NCI-H1417 (cell line): Measurements from ENCODE around the gene NIPSNAP3A.
A peak's percentile ranks its signal among the peaks of the same experiment; 100 is the strongest.

Experiments
- DNase-seq, 3 experiments: peaks; one replicate each; lab custom pipeline; 2025; lab: John Stamatoyannopoulos, UW

NIPSNAP3A gene

GRCh38 chr9:104774831-104775573, 27.5 kb downstream of the NIPSNAP3A start:
- no peak for DNase-seq

- no peak for DNase-seq
These were observed 28.1 kb downstream of the NIPSNAP3A start for GRCh38 chr9:104775574-104775936.

DNA sequence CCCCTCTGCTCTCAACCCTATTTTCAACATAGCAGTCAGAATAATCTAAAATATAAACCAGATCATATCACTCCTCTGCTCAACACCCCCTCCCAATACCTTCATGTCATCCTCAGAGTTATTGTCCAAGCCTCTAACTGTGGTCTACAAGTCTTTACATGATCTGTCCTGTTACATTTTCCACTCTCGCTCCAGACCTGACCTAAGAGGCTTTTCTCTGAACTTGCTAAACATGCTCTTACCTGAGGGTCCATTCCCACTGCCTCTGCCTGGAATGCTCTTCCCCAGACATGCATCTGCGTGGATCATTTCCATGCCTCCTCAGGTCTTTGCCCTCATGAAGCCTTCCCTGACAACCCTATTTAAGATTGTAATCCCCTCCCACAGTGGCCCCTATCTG, 28.5 kb downstream of the NIPSNAP3A start:
- no peak for DNase-seq

GRCh38 chr9:104776797-104777196, 29.3 kb downstream of the NIPSNAP3A start:
- DNase-seq, result no peak

- no peak for DNase-seq
These were observed 31.3 kb downstream of the NIPSNAP3A start for GRCh38 chr9:104778802-104779201.

GRCh38 chr9:104779334-104779733, 31.9 kb downstream of the NIPSNAP3A start:
- peak in 1 of 3 experiments; percentile 55 for DNase-seq

DNA sequence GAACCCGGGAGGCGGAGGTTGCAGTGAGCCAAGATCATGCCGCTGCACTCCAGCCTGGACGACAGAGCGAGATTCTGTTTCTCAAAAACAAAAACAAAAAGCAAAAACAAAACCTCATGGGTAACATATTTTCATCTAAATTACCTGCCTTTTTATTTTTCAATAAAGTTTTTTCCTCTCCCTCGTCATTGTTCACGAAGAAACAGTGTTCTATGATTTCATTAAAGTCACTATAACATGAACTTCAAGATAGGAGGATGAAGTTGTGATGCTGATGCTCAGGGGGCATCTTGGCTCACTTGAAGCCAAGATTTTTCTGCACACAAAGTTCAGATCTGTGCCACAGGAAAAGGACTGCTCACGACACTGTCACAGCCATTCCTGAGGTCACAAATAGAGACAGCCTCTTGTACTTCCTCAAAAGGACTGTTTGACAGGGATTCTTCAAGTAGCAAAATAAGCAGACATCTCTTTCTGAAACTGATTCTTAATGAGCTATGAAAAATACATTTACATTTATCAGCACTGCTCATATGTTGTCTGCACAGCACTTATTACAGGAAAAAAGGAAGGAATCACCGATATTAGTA, 32.6 kb downstream of the NIPSNAP3A start:
- no peak for DNase-seq

GRCh38 chr9:104780796-104781395, 33.4 kb downstream of the NIPSNAP3A start:
- peak in 1 of 3 experiments; percentile 65 for DNase-seq

DNA sequence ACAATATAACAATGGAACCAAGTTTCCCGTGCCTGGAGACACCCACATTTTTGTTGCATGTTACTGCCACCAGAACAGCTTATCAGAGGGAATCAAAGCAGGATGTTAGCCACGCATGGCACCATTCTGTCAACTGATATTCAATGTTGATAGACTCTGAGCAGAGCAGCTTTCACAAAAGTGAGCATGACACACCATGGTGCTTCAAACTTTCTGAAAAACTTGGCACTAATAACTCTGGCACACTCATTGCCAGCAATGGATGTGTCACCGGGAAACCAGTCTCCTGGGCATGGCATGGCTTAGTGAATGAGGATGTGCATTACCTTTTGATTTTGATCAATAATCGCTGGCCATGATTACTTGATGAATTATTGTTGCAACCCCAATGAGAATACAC, 36.1 kb downstream of the NIPSNAP3A start:
- no peak for DNase-seq

GRCh38 chr9:104784098-104784497, 36.6 kb downstream of the NIPSNAP3A start:
- no peak for DNase-seq

GRCh38 chr9:104786293-104786692, 38.8 kb downstream of the NIPSNAP3A start:
- DNase-seq, result no peak

DNA sequence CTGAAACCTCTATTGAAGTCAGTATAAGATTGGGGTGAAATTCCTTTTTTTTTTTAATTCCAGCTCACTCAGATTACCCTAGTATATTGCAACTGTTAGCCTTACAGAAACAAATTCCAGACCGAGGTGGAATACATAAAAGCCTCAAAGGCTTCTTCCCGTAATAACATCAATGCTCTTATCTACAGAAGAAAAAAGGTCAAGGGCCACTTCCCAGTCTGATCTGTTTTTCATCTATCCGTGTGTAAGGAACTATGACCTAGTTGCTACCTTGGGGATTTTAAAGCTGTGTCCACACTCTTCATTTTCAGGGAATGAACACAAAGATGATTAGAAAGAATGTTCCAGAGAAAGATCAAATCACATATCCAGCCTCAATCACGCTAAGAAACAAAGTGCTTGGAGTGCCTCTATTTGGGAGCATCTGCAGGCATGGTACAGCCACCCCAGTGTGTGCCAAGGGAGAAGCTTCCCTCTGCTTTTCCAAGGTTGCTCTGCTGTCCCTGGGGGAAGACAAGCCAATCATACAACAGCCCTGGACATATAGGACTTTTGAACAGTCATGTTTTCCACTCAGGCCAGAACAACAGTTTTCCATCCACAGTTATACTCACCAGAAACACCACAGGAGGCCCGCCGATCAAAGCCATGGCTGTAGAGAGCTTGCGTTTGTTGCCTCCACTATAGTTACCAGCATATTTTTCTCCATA, 40.0 kb downstream of the NIPSNAP3A start:
- DNase-seq, result no peak

- no peak for DNase-seq
These were observed 40.8 kb downstream of the NIPSNAP3A start for GRCh38 chr9:104788251-104788650.

DNA sequence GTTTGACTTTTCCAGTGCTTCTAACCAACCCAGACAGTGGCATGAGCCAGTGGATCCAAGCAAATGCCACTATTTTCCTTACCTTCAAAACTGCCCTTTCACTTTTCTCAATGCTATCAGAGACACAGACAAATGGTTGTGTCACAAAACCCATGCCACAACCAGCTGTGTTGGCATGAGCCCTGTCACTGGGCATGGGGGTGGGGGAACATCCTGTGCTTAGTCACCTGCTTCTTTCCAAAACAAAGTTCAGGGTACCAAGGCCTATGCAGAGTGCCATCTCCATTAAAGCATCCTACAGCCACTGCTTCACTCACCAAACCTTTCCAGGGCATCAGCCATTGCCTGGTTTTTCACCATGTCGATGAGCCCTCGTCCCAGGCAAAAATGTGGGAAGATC, 46.6 kb downstream of the NIPSNAP3A start:
- DNase-seq, result no peak

DNA sequence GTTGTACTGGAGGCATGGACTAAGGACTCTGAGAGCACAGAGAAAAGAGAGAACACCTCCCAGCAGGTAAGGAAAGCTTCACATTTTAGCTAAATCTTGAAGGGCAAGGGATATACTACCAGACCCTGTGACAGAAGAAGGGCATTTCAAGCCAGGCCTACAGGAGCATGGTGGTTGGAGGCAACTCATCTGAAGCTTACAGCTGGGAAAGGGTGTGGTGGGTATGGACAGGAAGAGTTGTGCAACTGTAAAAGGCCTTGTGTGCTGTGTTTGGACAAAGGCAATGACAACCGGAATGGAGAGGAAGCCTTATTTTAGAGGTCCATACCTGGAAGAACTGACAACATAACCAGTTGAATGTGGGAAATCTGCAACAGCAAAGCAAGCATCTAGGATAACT, 47.6 kb downstream of the NIPSNAP3A start:
- DNase-seq, result no peak

- peak in 2 of 3 experiments; percentile 41 to 66 for DNase-seq
These were observed 48.4 kb downstream of the NIPSNAP3A start for GRCh38 chr9:104795857-104796256.

DNA sequence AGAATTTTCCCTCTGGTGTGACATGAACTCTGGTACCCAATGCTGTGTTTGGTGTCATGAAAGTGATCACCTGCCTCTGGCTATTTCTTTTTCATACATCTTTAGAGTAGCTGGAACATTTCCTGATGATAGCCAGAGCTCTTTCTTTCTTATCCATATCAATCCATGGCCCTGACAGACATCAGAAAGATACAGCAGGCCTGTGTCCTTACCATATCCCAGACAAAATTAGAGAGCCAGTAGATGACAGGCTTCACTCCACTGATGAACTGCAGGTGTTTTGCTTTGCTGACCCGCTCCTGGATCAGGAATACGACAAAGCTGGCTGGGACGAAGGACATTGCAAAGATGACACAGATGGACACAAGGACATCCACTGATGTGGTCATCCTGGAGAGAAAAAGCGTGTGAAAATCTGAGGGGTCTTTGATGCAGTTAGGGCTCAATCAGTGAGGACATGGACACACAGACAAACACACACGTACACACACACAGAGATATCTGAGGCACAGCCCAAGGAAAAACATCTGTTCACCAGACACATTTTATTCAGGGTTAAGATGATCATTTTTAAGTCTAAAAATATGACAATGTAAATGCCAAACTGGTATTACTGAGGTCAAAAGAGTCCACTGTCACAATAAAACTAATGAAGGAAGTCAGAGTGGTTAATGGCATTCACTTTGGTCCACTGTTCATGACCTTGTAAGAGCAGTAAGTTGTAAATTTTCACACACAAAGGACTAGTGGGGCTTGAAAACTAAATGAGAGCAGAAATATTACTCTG, 50.9 kb downstream of the NIPSNAP3A start:
- no peak for DNase-seq

GRCh38 chr9:104800068-104800785, 52.7 kb downstream of the NIPSNAP3A start:
- DNase-seq, result no peak

DNA sequence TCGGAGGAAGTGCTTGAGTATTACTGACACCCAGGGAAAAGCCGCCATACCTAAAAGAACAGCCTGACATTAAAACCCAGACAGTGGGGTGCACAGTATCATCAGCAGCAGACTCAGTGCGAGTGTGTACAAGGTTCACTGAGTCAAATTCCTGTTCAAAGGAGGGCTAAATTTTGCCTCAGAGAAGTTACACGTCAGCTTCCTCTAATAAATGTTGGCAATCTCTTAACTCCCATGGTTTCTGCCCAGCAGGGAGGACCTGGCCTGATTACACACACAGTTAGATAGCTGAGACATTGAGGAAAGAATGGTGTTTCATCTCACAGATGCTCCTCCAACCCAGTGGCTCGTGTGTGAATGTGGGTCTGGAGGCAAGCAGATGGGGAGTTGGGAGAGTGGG, 54.6 kb downstream of the NIPSNAP3A start:
- DNase-seq, result no peak

GRCh38 chr9:104802906-104803305, 55.4 kb downstream of the NIPSNAP3A start:
- no peak for DNase-seq

DNA sequence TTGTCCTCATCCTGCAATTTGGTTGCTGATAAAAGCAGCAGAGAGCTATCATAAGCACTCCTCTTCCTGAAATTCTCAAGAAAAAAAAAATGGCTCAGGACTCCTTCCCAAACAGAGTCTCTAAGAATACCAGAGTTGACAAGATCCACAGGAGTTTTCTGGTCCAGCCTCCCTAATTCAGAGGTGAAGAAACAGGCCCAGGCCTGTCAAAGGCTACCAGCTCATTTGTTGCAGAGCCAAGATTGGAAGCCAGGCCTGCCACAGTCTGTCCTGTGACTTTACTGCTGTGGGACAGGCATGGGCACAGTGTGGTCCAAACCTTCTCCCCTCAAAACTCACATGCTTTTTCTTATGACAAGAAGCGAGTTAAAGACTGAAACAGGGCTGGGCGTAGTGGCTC, 58.0 kb downstream of the NIPSNAP3A start:
- no peak for DNase-seq
